Measurements from ENCODE around the gene SMNDC1.

DNA sequence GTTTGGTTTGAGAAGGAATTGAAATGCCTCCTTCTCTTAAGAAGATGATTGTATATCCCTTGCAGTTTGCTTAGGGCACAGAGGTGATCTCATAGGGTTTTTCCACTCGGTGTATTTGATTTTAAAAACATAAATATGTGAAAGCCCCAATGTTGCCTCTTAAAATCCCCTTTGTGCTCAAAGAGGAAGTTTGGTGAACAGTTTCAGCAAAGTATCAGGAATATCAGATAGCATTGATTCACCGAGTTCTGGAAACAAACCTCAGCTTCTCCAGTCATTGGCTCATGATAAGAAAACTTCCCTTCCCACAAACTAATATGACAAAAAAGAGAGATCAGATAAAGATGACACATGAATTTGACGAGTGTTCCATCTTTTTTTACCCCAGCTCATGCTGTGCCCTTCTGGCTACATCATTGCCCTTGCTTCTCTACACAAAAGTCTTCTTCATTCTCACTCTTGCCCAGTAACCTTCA is 20.1 kb upstream of the SMNDC1 start:
- TF ChIP-seq, protein P1, sequence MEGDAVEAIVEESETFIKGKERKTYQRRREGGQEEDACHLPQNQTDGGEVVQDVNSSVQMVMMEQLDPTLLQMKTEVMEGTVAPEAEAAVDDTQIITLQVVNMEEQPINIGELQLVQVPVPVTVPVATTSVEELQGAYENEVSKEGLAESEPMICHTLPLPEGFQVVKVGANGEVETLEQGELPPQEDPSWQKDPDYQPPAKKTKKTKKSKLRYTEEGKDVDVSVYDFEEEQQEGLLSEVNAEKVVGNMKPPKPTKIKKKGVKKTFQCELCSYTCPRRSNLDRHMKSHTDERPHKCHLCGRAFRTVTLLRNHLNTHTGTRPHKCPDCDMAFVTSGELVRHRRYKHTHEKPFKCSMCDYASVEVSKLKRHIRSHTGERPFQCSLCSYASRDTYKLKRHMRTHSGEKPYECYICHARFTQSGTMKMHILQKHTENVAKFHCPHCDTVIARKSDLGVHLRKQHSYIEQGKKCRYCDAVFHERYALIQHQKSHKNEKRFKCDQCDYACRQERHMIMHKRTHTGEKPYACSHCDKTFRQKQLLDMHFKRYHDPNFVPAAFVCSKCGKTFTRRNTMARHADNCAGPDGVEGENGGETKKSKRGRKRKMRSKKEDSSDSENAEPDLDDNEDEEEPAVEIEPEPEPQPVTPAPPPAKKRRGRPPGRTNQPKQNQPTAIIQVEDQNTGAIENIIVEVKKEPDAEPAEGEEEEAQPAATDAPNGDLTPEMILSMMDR (conservative IDR thresholded peaks at IDR 0.05; ENCODE audit: low read length), result no peak
- TF ChIP-seq EZH2phosphoT487 (IDR thresholded peaks at IDR 0.05; ENCODE audit: borderline replicate concordance), result no peak

All from Loucy (cell line).